Measurements from ENCODE around the gene KCNJ16. TPM values are rescaled to one million over a fixed set of nuclear protein-coding genes. Genes with fewer than 3 reads are reported as not detected.

The KCNJ16 gene
- total RNA-seq, 1 donor from 2014 or later, result not detected

GRCh38 chr17:70134042-70134441 lies 59.0 kb downstream of the KCNJ16 start:
- FAIRE-seq (no peak), DNase-seq (ENCODE audit: low read depth) (no peak)
- Histone ChIP-seq H3K4me3 (ENCODE audit: low read depth, low read length) (no peak overlapping the region), H3K27me3 (ENCODE audit: control insufficient read depth, insufficient read depth, low read length) (no peaks in the 10 kb centered on the region), H3K36me3 (ENCODE audit: control insufficient read depth, insufficient read depth, low read length) (no peaks in the 10 kb centered on the region)
- TF ChIP-seq, protein P1, sequence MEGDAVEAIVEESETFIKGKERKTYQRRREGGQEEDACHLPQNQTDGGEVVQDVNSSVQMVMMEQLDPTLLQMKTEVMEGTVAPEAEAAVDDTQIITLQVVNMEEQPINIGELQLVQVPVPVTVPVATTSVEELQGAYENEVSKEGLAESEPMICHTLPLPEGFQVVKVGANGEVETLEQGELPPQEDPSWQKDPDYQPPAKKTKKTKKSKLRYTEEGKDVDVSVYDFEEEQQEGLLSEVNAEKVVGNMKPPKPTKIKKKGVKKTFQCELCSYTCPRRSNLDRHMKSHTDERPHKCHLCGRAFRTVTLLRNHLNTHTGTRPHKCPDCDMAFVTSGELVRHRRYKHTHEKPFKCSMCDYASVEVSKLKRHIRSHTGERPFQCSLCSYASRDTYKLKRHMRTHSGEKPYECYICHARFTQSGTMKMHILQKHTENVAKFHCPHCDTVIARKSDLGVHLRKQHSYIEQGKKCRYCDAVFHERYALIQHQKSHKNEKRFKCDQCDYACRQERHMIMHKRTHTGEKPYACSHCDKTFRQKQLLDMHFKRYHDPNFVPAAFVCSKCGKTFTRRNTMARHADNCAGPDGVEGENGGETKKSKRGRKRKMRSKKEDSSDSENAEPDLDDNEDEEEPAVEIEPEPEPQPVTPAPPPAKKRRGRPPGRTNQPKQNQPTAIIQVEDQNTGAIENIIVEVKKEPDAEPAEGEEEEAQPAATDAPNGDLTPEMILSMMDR (IDR thresholded peaks at IDR 0.05; ENCODE audit: insufficient read depth, low read length, severe bottlenecking), result no peak

- no peaks in the 10 kb centered on the region for H3K36me3 ChIP-seq (ENCODE audit: control insufficient read depth, insufficient read depth, low read length)
- no peaks in the 10 kb centered on the region for H3K27me3 ChIP-seq (ENCODE audit: control insufficient read depth, insufficient read depth, low read length)
- no peak overlapping the region for H3K4me3 ChIP-seq (ENCODE audit: low read depth, low read length)
- FAIRE-seq (no peak), DNase-seq (ENCODE audit: low read depth) (no peak)
- TF ChIP-seq, protein P1 (IDR thresholded peaks at IDR 0.05; ENCODE audit: insufficient read depth, low read length, severe bottlenecking), result no peak
These were observed 59.8 kb downstream of the KCNJ16 start for GRCh38 chr17:70134777-70135176.

DNA sequence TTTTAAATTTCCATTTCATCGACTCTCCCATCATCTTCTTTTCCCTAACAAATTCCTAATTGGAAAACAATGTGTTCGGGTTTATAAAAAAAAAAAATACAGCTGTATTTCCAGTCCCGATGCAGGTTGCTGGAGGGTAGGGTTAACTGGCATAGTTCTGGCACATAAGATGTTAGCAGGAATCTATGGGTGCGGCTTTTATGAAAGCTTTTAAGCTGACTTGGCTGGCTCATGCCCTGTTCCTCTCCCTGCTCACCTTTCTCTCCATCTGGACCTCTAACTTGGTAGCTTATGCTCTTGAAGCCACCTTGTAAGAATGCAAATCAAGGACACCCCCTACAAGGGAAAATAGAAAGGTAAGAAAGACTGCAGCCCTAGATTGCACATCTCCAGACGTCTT lies 61.1 kb downstream of the KCNJ16 start:
- FAIRE-seq, result no peak
- TF ChIP-seq, protein P1 (IDR thresholded peaks at IDR 0.05; ENCODE audit: insufficient read depth, low read length, severe bottlenecking), result no peak
- DNase-seq (ENCODE audit: low read depth), result peak; percentile 25
- no peaks in the 10 kb centered on the region for H3K36me3 ChIP-seq (ENCODE audit: control insufficient read depth, insufficient read depth, low read length)
- H3K4me3 ChIP-seq (ENCODE audit: low read depth, low read length), result no peak overlapping the region
- H3K27me3 ChIP-seq (ENCODE audit: control insufficient read depth, insufficient read depth, low read length), result no peaks in the 10 kb centered on the region

DNA sequence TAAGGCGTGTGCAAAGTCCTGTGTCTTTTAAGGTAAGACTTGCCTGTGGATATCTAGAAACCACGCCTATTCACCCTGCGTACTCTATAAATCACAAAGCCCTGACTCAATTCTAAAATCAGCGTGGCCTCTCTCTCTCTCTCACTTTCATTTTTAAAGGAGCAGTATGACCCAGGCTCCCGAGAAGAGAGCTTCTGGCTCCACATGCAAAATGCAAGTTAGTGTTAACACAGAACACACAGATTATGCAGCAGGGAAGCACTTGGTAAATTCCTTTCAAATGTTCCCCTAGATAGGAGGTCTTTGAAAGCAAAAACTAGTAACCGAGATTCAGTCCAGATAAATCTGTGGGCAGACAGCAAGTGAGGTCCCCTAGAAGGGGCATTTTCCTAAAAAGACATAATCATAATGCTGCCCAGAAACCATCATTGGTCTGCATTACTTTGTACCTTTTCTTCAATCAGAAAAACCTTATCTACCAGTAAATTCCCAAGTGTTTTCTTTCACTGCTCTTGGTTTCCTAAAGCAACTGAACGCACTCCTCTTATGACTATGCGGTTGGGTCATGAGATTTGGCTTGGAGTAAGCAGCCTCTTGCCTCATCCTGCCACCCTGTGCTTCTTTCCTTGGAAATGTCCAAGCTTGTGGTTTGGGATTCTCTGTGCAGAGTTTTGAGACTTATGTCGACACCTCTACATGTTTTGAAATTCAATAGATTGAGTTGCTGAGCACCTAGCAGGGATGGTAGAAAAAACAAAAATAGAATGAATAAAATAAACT lies 62.6 kb downstream of the KCNJ16 start:
- TF ChIP-seq, protein P1 (IDR thresholded peaks at IDR 0.05; ENCODE audit: insufficient read depth, low read length, severe bottlenecking), result no peak
- H3K4me3 ChIP-seq (ENCODE audit: low read depth, low read length), result peak overlapping the region; percentile 34
- peak; percentile 87 for DNase-seq (ENCODE audit: low read depth)
- no peaks in the 10 kb centered on the region for H3K36me3 ChIP-seq (ENCODE audit: control insufficient read depth, insufficient read depth, low read length)
- no peak for FAIRE-seq
- H3K27me3 ChIP-seq (ENCODE audit: control insufficient read depth, insufficient read depth, low read length), result no peaks in the 10 kb centered on the region

DNA sequence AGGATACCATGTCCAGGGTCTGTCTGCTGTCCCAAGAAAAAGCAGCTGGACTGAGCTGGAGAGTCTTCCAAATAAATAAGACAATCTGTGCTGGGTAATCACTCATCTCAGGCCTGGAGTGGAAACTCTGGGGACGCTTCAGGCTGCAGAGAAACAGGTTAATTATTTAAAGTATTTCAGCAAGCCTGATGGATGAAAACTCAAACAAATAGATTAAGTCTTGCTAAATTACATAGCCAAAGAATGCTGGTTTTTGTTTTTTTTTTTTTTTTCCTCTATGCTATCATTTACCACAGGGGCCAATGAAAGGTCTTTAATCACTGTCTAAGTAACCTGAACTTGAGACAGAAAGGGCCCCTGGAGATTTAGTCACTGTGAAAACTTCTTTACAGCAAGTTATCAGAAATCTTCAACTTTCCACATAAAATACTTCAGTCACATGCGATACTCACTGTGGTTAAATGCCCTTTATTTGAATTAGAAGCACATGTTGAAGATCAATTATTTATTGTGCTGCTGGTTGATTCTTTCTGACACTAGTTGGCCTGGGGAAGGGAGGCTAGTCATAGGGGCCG lies 63.4 kb downstream of the KCNJ16 start:
- FAIRE-seq (no peak), DNase-seq (ENCODE audit: low read depth) (no peak)
- Histone ChIP-seq H3K4me3 (ENCODE audit: low read depth, low read length) (no peak overlapping the region), H3K27me3 (ENCODE audit: control insufficient read depth, insufficient read depth, low read length) (no peaks in the 10 kb centered on the region), H3K36me3 (ENCODE audit: control insufficient read depth, insufficient read depth, low read length) (no peaks in the 10 kb centered on the region)
- TF ChIP-seq, protein P1 (IDR thresholded peaks at IDR 0.05; ENCODE audit: insufficient read depth, low read length, severe bottlenecking), result no peak
